Endometrial microvascular endothelial cells (primary cell): ENCODE measurements around the gene CXCL17. TPM values are rescaled to one million over a fixed set of nuclear protein-coding genes. Genes with fewer than 3 reads are reported as not detected.
"Not testable (repeated sequence)": the region's sequence is repeated elsewhere in the genome, so short reads cannot be mapped to it uniquely, and the experiment has no call there.

Source experiments
- in situ Hi-C: cut with HindIII; loops from 2 replicates; pipeline ENCODE4 v1.10.0; 2017; ENCODE audit warnings: low sequenced_read_pairs, low pct_unique_long_range_greater_than_20kb; ENCODE audit errors: inconsistent ontology term
- total RNA-seq: library from RNA; depleted of rRNA; stranded (reverse); fragments of >200 nt; gene quantifications from one replicate; pipeline ENCODE4 v1.2.3, GENCODE V29; 2015; ENCODE audit errors: inconsistent ontology term

CXCL17 gene
- not detected for total RNA-seq

- in situ Hi-C loops: no loop called here
Observed at GRCh38 chr19:42442833-42443232, at the start of gene CXCL17. Gene CXCL17 (minus strand): TSS chr19:42442946. CDS start chr19:42442832, 114 bp downstream.

GRCh38 chr19:42488783-42489521 lies 46.2 kb upstream of the CXCL17 start:
- in situ Hi-C loops: no loop called here

- in situ Hi-C loops: no loop called here
Observed at GRCh38 chr19:42487798-42488178, 45.0 kb upstream of the CXCL17 start.

GRCh38 chr19:42487032-42487797 lies 44.5 kb upstream of the CXCL17 start:
- in situ Hi-C loops: no loop called here

- in situ Hi-C loops: not testable (repeated sequence)
Observed at GRCh38 chr19:42485036-42485435, 42.3 kb upstream of the CXCL17 start.

GRCh38 chr19:42480335-42481095 lies 37.8 kb upstream of the CXCL17 start:
- in situ Hi-C loops: no loop called here

GRCh38 chr19:42479736-42480135 lies 37.0 kb upstream of the CXCL17 start:
- in situ Hi-C loops: no loop called here

GRCh38 chr19:42478765-42479311 lies 36.1 kb upstream of the CXCL17 start:
- in situ Hi-C loops: no loop called here

- in situ Hi-C loops: no loop called here
Observed at GRCh38 chr19:42477933-42478332, 35.2 kb upstream of the CXCL17 start.

GRCh38 chr19:42477117-42477516 lies 34.4 kb upstream of the CXCL17 start:
- in situ Hi-C loops: no loop called here

GRCh38 chr19:42475366-42475765 lies 32.6 kb upstream of the CXCL17 start:
- in situ Hi-C loops: no loop called here

- in situ Hi-C loops: no loop called here
Observed at GRCh38 chr19:42474743-42475142, 32.0 kb upstream of the CXCL17 start.

GRCh38 chr19:42473686-42474085 lies 30.9 kb upstream of the CXCL17 start:
- in situ Hi-C loops: no loop called here

- in situ Hi-C loops: no loop called here
Observed at GRCh38 chr19:42472402-42473147, 29.8 kb upstream of the CXCL17 start.

- in situ Hi-C loops: no loop called here
Observed at GRCh38 chr19:42471554-42472249, 29.0 kb upstream of the CXCL17 start.

- in situ Hi-C loops: no loop called here
Observed at GRCh38 chr19:42469311-42470235, 26.8 kb upstream of the CXCL17 start.

GRCh38 chr19:42468273-42468796 lies 25.6 kb upstream of the CXCL17 start:
- in situ Hi-C loops: no loop called here
